ENCODE data around the gene IRAK4.

Gene IRAK4

GRCh38 chr12:43812926-43813325 lies 54.2 kb downstream of the IRAK4 start:
- Histone ChIP-seq H3K9ac (ENCODE audit: low read depth, low read length) (no peak overlapping the region), H3K4me1 (ENCODE audit: insufficient read depth, low read length) (no peaks in the 10 kb centered on the region), H3K9me3 (ENCODE audit: insufficient read depth, low read depth, low read length) (no peaks in the 10 kb centered on the region), H3K4me3 (ENCODE audit: low read length) (no peak overlapping the region), H3K36me3 (ENCODE audit: insufficient read depth, low read depth, low read length) (no peaks in the 10 kb centered on the region), H3K27me3 (ENCODE audit: insufficient read depth, low read length) (no peaks in the 10 kb centered on the region), H3K27ac (ENCODE audit: low read length) (no peak overlapping the region)

DNA sequence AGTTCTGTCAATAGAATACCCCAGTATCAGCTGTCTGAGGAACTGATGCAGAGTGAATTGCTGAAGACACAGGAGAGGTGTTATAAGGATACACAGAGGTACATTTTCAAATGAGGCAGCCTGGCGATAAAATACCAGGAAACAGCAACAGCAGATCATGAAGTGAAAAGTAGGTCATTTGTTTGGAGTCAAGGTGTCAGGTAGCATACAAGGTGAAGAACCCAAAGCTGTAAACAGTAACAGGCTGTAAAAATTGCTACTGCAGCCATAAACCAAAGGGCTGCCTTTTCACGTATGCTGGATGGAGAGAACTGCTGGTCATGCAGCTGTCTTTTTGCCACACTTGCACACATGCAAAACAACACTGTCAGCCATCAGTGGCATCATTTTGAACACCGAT lies 56.7 kb downstream of the IRAK4 start:
- Histone ChIP-seq H3K9ac (ENCODE audit: low read depth, low read length) (no peak overlapping the region), H3K9me3 (ENCODE audit: insufficient read depth, low read depth, low read length) (no peaks in the 10 kb centered on the region), H3K27me3 (ENCODE audit: insufficient read depth, low read length) (no peaks in the 10 kb centered on the region), H3K4me1 (ENCODE audit: insufficient read depth, low read length) (no peaks in the 10 kb centered on the region), H3K36me3 (ENCODE audit: insufficient read depth, low read depth, low read length) (no peaks in the 10 kb centered on the region), H3K4me3 (ENCODE audit: low read length) (no peak overlapping the region), H3K27ac (ENCODE audit: low read length) (no peak overlapping the region)

GRCh38 chr12:43816168-43816567 lies 57.4 kb downstream of the IRAK4 start:
- Histone ChIP-seq H3K27me3 (ENCODE audit: insufficient read depth, low read length) (no peaks in the 10 kb centered on the region), H3K9me3 (ENCODE audit: insufficient read depth, low read depth, low read length) (no peaks in the 10 kb centered on the region), H3K4me1 (ENCODE audit: insufficient read depth, low read length) (no peaks in the 10 kb centered on the region), H3K9ac (ENCODE audit: low read depth, low read length) (no peak overlapping the region), H3K4me3 (ENCODE audit: low read length) (no peak overlapping the region), H3K36me3 (ENCODE audit: insufficient read depth, low read depth, low read length) (no peaks in the 10 kb centered on the region), H3K27ac (ENCODE audit: low read length) (no peak overlapping the region)

GRCh38 chr12:43824207-43824775 lies 65.5 kb downstream of the IRAK4 start:
- Histone ChIP-seq H3K4me3 (ENCODE audit: low read length) (no peak overlapping the region), H3K36me3 (ENCODE audit: insufficient read depth, low read depth, low read length) (no peaks in the 10 kb centered on the region), H3K9ac (ENCODE audit: low read depth, low read length) (no peak overlapping the region), H3K27me3 (ENCODE audit: insufficient read depth, low read length) (no peaks in the 10 kb centered on the region), H3K9me3 (ENCODE audit: insufficient read depth, low read depth, low read length) (no peaks in the 10 kb centered on the region), H3K27ac (ENCODE audit: low read length) (no peak overlapping the region), H3K4me1 (ENCODE audit: insufficient read depth, low read length) (no peaks in the 10 kb centered on the region)

- Histone ChIP-seq H3K4me3 (ENCODE audit: low read length) (no peak overlapping the region), H3K27me3 (ENCODE audit: insufficient read depth, low read length) (no peaks in the 10 kb centered on the region), H3K36me3 (ENCODE audit: insufficient read depth, low read depth, low read length) (no peaks in the 10 kb centered on the region), H3K9me3 (ENCODE audit: insufficient read depth, low read depth, low read length) (no peaks in the 10 kb centered on the region), H3K9ac (ENCODE audit: low read depth, low read length) (no peak overlapping the region), H3K27ac (ENCODE audit: low read length) (no peak overlapping the region), H3K4me1 (ENCODE audit: insufficient read depth, low read length) (no peaks in the 10 kb centered on the region)
Observed at GRCh38 chr12:43826681-43827080, 67.9 kb downstream of the IRAK4 start.

GRCh38 chr12:43827093-43827492 lies 68.3 kb downstream of the IRAK4 start:
- Histone ChIP-seq H3K4me3 (ENCODE audit: low read length) (no peak overlapping the region), H3K9ac (ENCODE audit: low read depth, low read length) (no peak overlapping the region), H3K27ac (ENCODE audit: low read length) (no peak overlapping the region), H3K4me1 (ENCODE audit: insufficient read depth, low read length) (no peaks in the 10 kb centered on the region), H3K27me3 (ENCODE audit: insufficient read depth, low read length) (no peaks in the 10 kb centered on the region), H3K36me3 (ENCODE audit: insufficient read depth, low read depth, low read length) (no peaks in the 10 kb centered on the region), H3K9me3 (ENCODE audit: insufficient read depth, low read depth, low read length) (no peaks in the 10 kb centered on the region)

DNA sequence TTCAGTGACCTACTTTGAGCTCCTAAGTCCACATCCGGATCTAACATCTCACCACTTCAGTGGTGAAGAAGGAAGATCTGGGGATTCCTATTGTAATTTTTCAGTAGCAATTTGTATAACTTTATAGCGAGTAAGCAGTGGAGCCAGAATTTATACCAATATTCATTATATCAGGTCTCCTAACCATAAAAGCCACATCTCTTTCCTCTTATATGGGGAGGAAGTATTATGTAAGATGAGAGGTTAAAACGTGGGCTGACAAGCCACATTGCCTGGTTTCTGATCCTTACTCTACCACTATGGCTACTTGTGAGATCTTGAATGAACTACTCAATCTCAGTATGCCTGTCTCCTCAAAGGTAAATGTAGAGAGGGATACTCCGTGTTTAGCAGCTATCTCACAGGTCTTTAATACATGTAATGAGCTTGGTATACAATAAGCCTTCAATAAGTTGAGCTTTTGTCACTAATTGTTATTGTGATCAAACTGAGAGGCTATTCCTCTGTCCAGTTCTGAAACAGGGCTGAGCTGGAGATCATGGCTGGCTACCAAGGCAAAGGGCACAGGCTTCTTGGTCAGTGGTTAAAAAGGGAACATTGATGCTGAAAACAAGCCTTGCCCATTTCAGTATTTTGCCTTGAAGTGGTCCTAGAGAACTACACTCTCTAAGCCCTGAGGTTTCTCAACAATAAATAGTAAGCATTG lies 73.9 kb downstream of the IRAK4 start:
- H3K27me3 ChIP-seq (ENCODE audit: insufficient read depth, low read length), result peaks cover 46% of the 10 kb centered on the region
- H3K4me3 ChIP-seq (ENCODE audit: low read length), result no peak overlapping the region
- no peak overlapping the region for H3K9ac ChIP-seq (ENCODE audit: low read depth, low read length)
- H3K4me1 ChIP-seq (ENCODE audit: insufficient read depth, low read length), result no peaks in the 10 kb centered on the region
- H3K9me3 ChIP-seq (ENCODE audit: insufficient read depth, low read depth, low read length), result no peaks in the 10 kb centered on the region
- H3K36me3 ChIP-seq (ENCODE audit: insufficient read depth, low read depth, low read length), result no peaks in the 10 kb centered on the region
- H3K27ac ChIP-seq (ENCODE audit: low read length), result no peak overlapping the region

- Histone ChIP-seq H3K4me3 (ENCODE audit: low read length) (peak overlapping the region; percentile 72), H3K4me1 (ENCODE audit: insufficient read depth, low read length) (no peaks in the 10 kb centered on the region), H3K27me3 (ENCODE audit: insufficient read depth, low read length) (peaks cover 46% of the 10 kb centered on the region), H3K27ac (ENCODE audit: low read length) (no peak overlapping the region), H3K36me3 (ENCODE audit: insufficient read depth, low read depth, low read length) (no peaks in the 10 kb centered on the region), H3K9ac (ENCODE audit: low read depth, low read length) (peak overlapping the region; percentile 60; the same call in 1 of the 2 replicates), H3K9me3 (ENCODE audit: insufficient read depth, low read depth, low read length) (no peaks in the 10 kb centered on the region)
Observed at GRCh38 chr12:43835264-43835655, 76.5 kb downstream of the IRAK4 start.

DNA sequence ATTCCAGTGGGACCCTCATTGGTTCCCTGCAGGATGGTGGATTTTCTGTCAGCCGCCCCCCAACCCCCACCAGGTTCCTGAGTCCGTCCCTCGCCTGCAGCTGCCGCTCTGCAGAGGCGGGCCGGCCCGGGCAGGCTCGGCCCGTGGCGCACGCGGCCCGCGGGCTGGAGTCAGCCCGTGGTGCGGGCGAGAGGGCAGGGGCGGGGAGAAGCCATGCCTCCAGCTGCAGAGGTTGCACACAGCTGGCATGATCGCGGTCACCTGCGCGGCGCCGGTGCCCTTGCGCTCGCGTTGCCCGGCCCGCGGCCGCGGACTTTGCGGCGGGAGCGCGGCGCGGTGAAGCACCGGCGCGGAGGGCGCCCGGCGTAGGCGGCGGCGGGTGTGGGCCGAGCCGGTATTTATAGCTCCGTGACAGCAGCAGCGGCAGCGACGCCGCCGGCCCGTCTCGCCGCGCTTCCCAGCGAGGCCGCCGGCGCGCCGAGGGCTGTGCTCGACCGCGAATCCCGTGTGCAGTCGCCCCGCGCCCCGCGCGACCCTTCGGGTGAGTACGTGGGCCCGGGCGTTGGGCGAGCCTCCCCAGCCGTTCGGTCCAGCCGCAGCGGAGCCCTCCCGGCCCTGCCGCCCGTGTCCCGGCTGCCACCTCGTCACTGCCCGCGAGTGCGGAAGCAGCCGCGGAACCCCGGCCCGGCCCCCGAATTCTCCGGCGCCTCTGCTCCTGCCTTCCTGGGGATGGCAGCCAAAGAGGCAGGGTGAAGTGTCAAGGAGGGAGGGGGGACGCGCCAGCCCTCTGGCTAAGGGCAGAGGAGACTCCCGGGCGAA lies 77.1 kb downstream of the IRAK4 start, which contains the start of gene TMEM117:
TMEM117 (plus strand) TSS at position 426 of the 819 bp plus-strand sequence.
- H3K9me3 ChIP-seq (ENCODE audit: insufficient read depth, low read depth, low read length), result no peaks in the 10 kb centered on the region
- H3K27me3 ChIP-seq (ENCODE audit: insufficient read depth, low read length), result peaks cover 46% of the 10 kb centered on the region
- peak within 1 kb of the TSS; percentile 72 for H3K4me3 ChIP-seq (ENCODE audit: low read length)
- H3K27ac ChIP-seq (ENCODE audit: low read length), result no peak within 1 kb of the TSS
- no peaks in the 10 kb centered on the region for H3K4me1 ChIP-seq (ENCODE audit: insufficient read depth, low read length)
- H3K36me3 ChIP-seq (ENCODE audit: insufficient read depth, low read depth, low read length), result no peaks in the 10 kb centered on the region
- H3K9ac ChIP-seq (ENCODE audit: low read depth, low read length), result peak within 1 kb of the TSS; percentile 60; the same call in 1 of the 2 replicates

DNA sequence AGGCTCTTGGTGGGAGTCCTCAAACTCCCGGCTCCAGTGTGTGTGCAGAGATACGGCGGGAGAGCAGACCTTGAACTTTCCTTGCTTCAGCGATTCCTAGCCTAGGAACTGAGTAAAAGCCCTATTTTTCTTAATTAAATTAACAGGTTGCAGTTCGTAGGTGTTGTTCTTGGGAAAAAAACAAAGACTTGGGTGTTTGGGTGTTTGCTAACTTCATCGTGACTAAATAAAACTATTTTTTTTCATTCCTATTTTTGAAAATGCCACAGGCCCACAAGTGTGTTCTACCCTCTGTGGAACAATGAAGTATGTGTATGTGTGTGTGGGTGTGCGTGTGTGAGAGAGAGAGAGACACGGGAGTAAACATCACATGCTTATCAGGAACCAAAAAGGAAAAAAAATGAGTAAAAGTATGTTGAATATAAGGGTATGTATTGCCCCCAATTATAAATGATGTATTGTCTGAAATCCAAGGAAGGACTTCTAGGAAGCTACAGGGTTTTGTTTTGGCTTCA lies 77.8 kb downstream of the IRAK4 start:
- Histone ChIP-seq H3K27me3 (ENCODE audit: insufficient read depth, low read length) (peaks cover 46% of the 10 kb centered on the region), H3K4me1 (ENCODE audit: insufficient read depth, low read length) (no peaks in the 10 kb centered on the region), H3K9ac (ENCODE audit: low read depth, low read length) (peak overlapping the region; percentile 60; the same call in 1 of the 2 replicates), H3K4me3 (ENCODE audit: low read length) (peak overlapping the region; percentile 72), H3K9me3 (ENCODE audit: insufficient read depth, low read depth, low read length) (no peaks in the 10 kb centered on the region), H3K27ac (ENCODE audit: low read length) (no peak overlapping the region), H3K36me3 (ENCODE audit: insufficient read depth, low read depth, low read length) (no peaks in the 10 kb centered on the region)
